Smooth muscle cell (in vitro differentiated cells): ENCODE data around the gene UMOD. TPM values are rescaled to one million over a fixed set of nuclear protein-coding genes. Genes with fewer than 3 reads are reported as not detected.

ENCODE experiments used
- DNase-seq: peaks from one replicate; lab custom pipeline; 2025; ENCODE audit not compliant: unreplicated experiment; lab: John Stamatoyannopoulos, UW
- H2AFZ ChIP-seq: fragments of 200-600 bp; sonication (generic); 2 replicates; pipeline ENCODE4 v1.6.0; 2016; ENCODE audit warnings: antibody characterized with exemption, low read depth, mild to moderate bottlenecking
- H3F3A ChIP-seq: fragments of 200-600 bp; sonication (generic); 2 replicates; pipeline ENCODE4 v1.6.0; 2017; ENCODE audit warnings: antibody characterized with exemption, low read depth
- H3K27ac ChIP-seq: fragments of 200-600 bp; sonication (generic); 2 replicates; pipeline ENCODE4 v1.5.1; 2016; ENCODE audit warnings: low read depth, mild to moderate bottlenecking
- H3K27me3 ChIP-seq: fragments of 200-600 bp; sonication (generic); 2 replicates; pipeline ENCODE4 v1.6.1; 2016; ENCODE audit warnings: low read depth, mild to moderate bottlenecking
- H3K36me3 ChIP-seq: fragments of 200-600 bp; sonication (generic); 2 replicates; pipeline ENCODE4 v1.5.1; 2016; ENCODE audit warnings: low read depth
- H3K4me1 ChIP-seq: fragments of 200-600 bp; sonication (generic); 2 replicates; pipeline ENCODE4 v1.5.1; 2016; ENCODE audit warnings: low read depth
- H3K4me2 ChIP-seq: fragments of 200-600 bp; sonication (generic); 2 replicates; pipeline ENCODE4 v1.6.0; 2016; ENCODE audit warnings: mild to moderate bottlenecking
- H3K4me3 ChIP-seq: fragments of 200-600 bp; sonication (generic); 2 replicates; pipeline ENCODE4 v1.5.1; 2016; ENCODE audit warnings: mild to moderate bottlenecking
- H3K79me2 ChIP-seq: fragments of 200-600 bp; sonication (generic); 2 replicates; pipeline ENCODE4 v1.6.0; 2016; ENCODE audit warnings: low read depth, mild to moderate bottlenecking
- H3K9ac ChIP-seq: fragments of 200-600 bp; sonication (generic); 2 replicates; pipeline ENCODE4 v1.6.0; 2016; ENCODE audit warnings: low read depth
- H3K9me3 ChIP-seq: fragments of 200-600 bp; sonication (generic); replicated peaks from 2 replicates; pipeline ENCODE4 v1.5.1; 2016; ENCODE audit warnings: low read depth
- H4K20me1 ChIP-seq: fragments of 200-600 bp; sonication (generic); 2 replicates; pipeline ENCODE4 v1.6.0; 2016; ENCODE audit warnings: low read depth
- WGBS: methylation state at CpG from one replicate; pipeline ENCODE4 v1.1.7; 2016; ENCODE audit warnings: low lambda C conversion rate; 5-methylcytosine and 5-hydroxymethylcytosine counted together
- polyA plus RNA-seq: library from polyadenylated mRNA; unstranded; fragments of >200 nt; fragmentation: Nextera tagmentation; extraction: Ambion mirVana; gene quantifications from 2 replicates; pipeline ENCODE4 v1.2.1, GENCODE V29; 2016
- total RNA-seq: library from RNA; depleted of rRNA; stranded (reverse); fragments of >200 nt; gene quantifications from 2 replicates; pipeline ENCODE4 v1.2.3, GENCODE V29; 2014
- TF ChIP-seq, protein P1 (sequence below): fragments of 200-600 bp; sonication (generic); IDR thresholded peaks from 2 replicates; pipeline ENCODE4 v1.5.1; 2017; ENCODE audit warnings: borderline replicate concordance, mild to moderate bottlenecking, antibody characterized with exemption; ENCODE audit not compliant: insufficient read depth, poor library complexity, severe bottlenecking

Gene UMOD
- total and polyA plus RNA-seq, 2 experiments from 2014 or later, result not detected

DNA sequence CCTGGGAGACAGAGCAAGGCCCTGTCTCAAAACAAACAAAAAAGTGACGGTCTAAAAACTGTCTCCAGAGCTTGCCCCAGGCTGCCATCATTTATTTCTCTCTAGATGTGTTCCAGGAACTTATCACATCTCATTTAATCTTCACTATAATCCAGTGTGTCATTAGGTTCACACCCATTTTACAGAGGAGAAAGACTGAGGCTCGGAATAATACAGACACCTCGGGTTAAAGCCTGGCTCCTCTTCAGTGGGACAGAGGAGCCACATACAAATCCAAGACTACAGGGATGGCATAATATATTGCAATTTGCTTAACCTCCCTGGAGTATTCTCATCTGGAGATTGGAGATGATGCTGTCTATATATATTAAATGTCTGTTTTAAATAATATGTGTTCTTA lies 46.1 kb upstream of the UMOD start:
- no peak overlapping the region for H3K4me3 ChIP-seq
- WGBS, result 94% methylated on average over 3 of the region's 3 CpGs
- H3F3A ChIP-seq, result no peaks in the 10 kb centered on the region
- no peaks in the 10 kb centered on the region for H3K36me3 ChIP-seq
- H3K79me2 ChIP-seq, result no peaks in the 10 kb centered on the region
- no peaks in the 10 kb centered on the region for H3K27me3 ChIP-seq
- no peak overlapping the region for H3K27ac ChIP-seq
- H3K9ac ChIP-seq, result no peak overlapping the region
- no peak for DNase-seq
- H4K20me1 ChIP-seq, result no peaks in the 10 kb centered on the region
- H3K4me1 ChIP-seq, result no peaks in the 10 kb centered on the region
- H3K4me2 ChIP-seq, result no peak overlapping the region
- H2AFZ ChIP-seq, result no peak overlapping the region
- TF ChIP-seq, protein P1, sequence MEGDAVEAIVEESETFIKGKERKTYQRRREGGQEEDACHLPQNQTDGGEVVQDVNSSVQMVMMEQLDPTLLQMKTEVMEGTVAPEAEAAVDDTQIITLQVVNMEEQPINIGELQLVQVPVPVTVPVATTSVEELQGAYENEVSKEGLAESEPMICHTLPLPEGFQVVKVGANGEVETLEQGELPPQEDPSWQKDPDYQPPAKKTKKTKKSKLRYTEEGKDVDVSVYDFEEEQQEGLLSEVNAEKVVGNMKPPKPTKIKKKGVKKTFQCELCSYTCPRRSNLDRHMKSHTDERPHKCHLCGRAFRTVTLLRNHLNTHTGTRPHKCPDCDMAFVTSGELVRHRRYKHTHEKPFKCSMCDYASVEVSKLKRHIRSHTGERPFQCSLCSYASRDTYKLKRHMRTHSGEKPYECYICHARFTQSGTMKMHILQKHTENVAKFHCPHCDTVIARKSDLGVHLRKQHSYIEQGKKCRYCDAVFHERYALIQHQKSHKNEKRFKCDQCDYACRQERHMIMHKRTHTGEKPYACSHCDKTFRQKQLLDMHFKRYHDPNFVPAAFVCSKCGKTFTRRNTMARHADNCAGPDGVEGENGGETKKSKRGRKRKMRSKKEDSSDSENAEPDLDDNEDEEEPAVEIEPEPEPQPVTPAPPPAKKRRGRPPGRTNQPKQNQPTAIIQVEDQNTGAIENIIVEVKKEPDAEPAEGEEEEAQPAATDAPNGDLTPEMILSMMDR, result no peak
- H3K9me3 ChIP-seq, result no peaks in the 10 kb centered on the region

DNA sequence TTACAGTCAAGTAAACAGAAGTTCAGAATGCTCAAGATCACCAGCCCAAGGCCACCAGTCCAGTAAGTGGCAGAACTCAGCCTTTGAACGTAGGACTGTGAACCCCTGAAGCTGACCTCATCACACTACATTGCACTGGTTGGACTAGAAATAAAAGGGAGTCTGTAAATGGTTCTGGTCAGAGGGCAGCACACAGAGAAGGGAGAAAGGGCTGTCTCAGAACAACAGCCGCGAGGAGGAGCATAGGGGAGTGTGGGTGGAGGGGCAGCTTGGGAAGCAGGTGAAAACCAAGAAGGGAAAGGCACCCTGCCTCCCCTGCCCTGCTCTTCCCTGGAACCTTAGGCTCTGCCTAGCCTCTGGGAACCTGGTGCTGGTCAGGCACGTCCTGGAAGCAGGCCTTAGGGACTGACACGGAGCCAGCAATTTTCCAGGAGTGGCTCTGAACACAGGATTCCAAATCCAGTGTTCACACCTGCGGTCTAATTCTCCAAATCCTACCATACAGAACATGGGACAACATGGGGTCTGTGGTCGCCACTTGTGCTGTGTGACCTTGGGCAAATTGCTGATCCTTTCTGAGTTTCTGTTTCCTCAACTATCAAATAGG lies 45.1 kb upstream of the UMOD start:
- TF ChIP-seq, protein P1, result no peak

DNA sequence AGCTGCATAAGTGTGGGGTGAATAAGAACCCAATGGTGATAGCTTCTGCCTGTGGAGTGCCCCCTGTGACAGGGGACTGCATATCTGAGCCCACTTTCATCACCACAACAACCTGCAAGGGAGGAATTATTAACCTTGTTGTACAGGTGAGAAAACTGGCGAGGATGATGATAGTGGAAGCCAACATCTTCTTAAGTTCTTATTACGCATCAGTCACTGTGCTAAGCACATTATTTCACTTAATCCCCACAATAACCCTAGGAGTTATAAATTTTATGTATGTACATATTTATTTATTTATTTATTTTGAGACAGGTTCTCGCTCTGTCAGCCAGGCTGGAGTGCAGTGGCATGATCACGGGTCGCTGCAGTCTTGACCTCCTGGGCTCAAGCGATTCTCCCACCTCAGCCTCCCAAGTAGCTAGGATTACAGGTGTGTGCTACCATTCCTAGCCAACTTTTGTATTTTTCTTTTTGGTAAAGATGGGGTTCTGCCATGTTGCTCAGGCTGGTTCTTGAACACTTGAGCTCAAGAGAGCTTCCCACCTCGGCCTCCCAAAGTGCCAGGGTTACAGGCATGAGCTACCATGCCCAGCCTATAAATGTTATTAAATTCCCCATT lies 44.4 kb upstream of the UMOD start:
- no peak for DNase-seq
- H2AFZ ChIP-seq, result no peak overlapping the region
- no peak overlapping the region for H3K4me2 ChIP-seq
- TF ChIP-seq, protein P1, result no peak
- H3K9me3 ChIP-seq, result no peaks in the 10 kb centered on the region
- no peaks in the 10 kb centered on the region for H4K20me1 ChIP-seq
- H3K27ac ChIP-seq, result no peak overlapping the region
- H3K9ac ChIP-seq, result no peak overlapping the region
- H3K36me3 ChIP-seq, result no peaks in the 10 kb centered on the region
- WGBS, result 96% methylated on average over 7 of the region's 7 CpGs
- no peak overlapping the region for H3K4me3 ChIP-seq
- no peaks in the 10 kb centered on the region for H3K27me3 ChIP-seq
- no peaks in the 10 kb centered on the region for H3F3A ChIP-seq
- H3K79me2 ChIP-seq, result no peaks in the 10 kb centered on the region
- H3K4me1 ChIP-seq, result no peaks in the 10 kb centered on the region

More for the DNA sequence above, 45.1 kb upstream of the UMOD start:
- DNase-seq, result no peak
- Histone ChIP-seq H3K9ac (no peak overlapping the region), H3K27ac (no peak overlapping the region), H2AFZ (no peak overlapping the region), H3K79me2 (no peaks in the 10 kb centered on the region), H3K4me2 (no peak overlapping the region), H3K4me1 (no peaks in the 10 kb centered on the region), H3K27me3 (no peaks in the 10 kb centered on the region), H3K36me3 (no peaks in the 10 kb centered on the region), H4K20me1 (no peaks in the 10 kb centered on the region), H3K4me3 (no peak overlapping the region), H3K9me3 (no peaks in the 10 kb centered on the region), H3F3A (no peaks in the 10 kb centered on the region)
- WGBS, result 85% methylated on average over 7 of the region's 7 CpGs

DNA sequence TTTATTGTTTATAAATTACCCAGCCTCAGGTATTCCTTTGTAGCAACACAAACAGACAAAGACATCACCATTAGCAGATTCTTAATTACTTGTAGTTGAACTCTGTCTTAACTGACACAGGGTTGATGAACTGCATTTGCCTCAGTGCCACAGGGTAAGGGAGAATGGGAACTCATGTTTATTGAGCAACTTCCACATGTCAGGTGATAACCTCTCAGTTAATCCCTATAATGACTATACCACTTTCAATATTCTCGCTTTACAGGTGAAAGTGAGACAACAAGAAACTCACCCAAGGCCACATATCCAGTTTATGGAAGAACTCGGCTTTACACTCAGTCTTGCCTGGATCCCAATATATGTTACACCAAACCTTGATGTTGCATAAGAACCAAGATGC lies 43.4 kb upstream of the UMOD start:
- Histone ChIP-seq H3K36me3 (no peaks in the 10 kb centered on the region), H3F3A (no peaks in the 10 kb centered on the region), H3K4me2 (no peak overlapping the region), H3K4me3 (no peak overlapping the region), H2AFZ (no peak overlapping the region), H3K27ac (no peak overlapping the region), H3K9ac (no peak overlapping the region), H3K27me3 (no peaks in the 10 kb centered on the region), H4K20me1 (no peaks in the 10 kb centered on the region), H3K9me3 (no peaks in the 10 kb centered on the region), H3K79me2 (no peaks in the 10 kb centered on the region), H3K4me1 (no peaks in the 10 kb centered on the region)
- no peak for DNase-seq
- 88% methylated on average over 2 of the region's 2 CpGs for WGBS
- TF ChIP-seq, protein P1, result no peak
